Measurements from ENCODE around the gene CBFB.
"Not testable (repeated sequence)": the region's sequence is repeated elsewhere in the genome, so short reads cannot be mapped to it uniquely, and the experiment has no call there.

The CBFB gene

GRCh38 chr16:67040906-67041305, 12.0 kb downstream of the CBFB start:
- no peak for DNase-seq (ENCODE audit: low read depth in 2 of 2, low spot score in 1 of 2)

DNA sequence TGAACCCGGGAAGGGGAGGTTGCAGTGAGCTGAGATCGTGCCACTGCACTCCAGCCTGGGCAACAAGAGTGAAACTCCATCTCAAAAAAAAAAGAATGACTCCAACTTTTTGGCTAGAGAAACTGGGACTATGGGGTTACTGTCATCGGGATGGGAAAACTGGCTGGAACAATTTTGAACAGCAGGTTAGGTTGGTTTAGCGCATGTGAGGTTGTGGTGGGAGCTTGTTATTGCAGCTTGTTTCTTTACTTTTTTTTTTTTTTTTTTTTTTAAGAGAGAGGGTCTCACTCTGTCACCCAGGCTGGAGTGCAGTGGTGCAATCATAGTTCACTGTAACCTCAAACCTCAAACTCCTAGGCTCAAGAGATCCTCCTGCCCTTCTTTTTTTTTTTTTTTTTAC, 12.6 kb downstream of the CBFB start:
- not testable (repeated sequence) for DNase-seq (ENCODE audit: low read depth in 2 of 2, low spot score in 1 of 2)

DNA sequence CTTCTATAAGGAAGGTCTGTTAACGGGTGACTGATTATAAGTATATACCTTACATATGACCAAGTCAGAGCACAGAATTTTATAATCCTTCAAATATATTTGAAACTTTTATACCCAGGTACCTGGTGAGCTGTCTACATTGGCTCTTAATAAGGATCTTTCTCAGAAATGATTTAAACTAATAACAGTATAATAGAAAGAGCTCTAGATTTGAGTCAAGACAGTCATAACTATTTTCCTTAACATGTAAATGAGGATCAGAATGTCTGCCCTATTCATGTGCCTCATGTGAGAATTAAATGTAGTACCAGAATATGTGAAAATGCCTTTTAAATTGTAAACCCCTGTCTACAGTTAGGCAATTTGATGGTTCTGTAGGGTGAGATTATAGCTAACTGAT, 14.5 kb downstream of the CBFB start:
- DNase-seq (ENCODE audit: low read depth in 2 of 2, low spot score in 1 of 2), result no peak

DNA sequence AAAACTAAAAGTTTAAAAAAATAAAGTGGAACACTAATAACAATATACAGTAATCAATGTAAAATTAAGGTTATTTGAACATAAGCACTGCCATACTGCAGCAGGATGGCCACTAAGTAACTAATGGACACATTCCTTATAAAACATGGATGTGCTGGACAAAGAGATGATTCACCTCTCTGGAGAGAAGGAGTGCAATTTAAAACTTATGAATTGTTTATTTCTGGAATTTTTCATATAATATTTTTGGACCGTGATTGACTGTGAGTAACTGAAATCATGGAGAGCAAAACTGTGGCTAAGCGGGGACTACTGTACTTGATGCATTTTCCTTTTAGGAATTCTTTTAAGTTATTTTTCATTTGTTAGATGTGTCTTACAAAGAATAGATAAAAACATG, 21.8 kb downstream of the CBFB start:
- DNase-seq (ENCODE audit: low read depth in 2 of 2, low spot score in 1 of 2), result no peak

- no peak for DNase-seq (ENCODE audit: low read depth in 2 of 2, low spot score in 1 of 2)
These were observed 23.4 kb downstream of the CBFB start for GRCh38 chr16:67052399-67052798.

GRCh38 chr16:67053767-67054334, 24.9 kb downstream of the CBFB start:
- DNase-seq (ENCODE audit: low read depth in 2 of 2, low spot score in 1 of 2), result no peak

GRCh38 chr16:67054901-67055300, 26.0 kb downstream of the CBFB start:
- no peak for DNase-seq (ENCODE audit: low read depth in 2 of 2, low spot score in 1 of 2)

- DNase-seq (ENCODE audit: low read depth in 2 of 2, low spot score in 1 of 2), result no peak
These were observed 27.0 kb downstream of the CBFB start for GRCh38 chr16:67055712-67056487.

GRCh38 chr16:67063008-67063407, 34.1 kb downstream of the CBFB start:
- no peak for DNase-seq (ENCODE audit: low read depth in 2 of 2, low spot score in 1 of 2)

DNA sequence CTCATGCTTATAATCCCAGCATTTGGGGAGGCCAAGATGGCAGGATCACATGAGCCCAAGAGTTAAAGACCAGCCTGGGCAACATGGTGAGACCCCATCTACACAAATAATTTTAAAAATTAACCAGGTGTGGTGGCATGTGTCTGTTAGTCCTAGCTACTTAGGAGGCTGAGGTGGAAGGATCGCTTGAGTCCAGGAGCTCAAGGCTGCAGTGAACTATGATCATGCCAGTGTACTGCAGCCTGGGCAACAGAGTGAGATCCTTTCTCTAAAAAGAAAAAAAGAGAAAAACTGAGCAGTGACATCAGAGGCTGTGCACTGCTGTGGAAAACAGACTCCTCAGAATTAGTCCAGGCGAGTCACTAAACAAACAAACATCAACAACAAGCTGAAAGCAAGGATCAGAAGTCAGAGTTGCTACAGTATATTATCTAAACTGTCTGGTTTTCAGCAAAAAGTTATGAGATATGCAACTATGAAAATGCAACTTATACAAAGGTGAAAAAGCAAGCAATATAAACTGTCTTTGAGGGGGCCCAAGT, 39.3 kb downstream of the CBFB start:
- DNase-seq (ENCODE audit: low read depth in 2 of 2, low spot score in 1 of 2), result no peak

DNA sequence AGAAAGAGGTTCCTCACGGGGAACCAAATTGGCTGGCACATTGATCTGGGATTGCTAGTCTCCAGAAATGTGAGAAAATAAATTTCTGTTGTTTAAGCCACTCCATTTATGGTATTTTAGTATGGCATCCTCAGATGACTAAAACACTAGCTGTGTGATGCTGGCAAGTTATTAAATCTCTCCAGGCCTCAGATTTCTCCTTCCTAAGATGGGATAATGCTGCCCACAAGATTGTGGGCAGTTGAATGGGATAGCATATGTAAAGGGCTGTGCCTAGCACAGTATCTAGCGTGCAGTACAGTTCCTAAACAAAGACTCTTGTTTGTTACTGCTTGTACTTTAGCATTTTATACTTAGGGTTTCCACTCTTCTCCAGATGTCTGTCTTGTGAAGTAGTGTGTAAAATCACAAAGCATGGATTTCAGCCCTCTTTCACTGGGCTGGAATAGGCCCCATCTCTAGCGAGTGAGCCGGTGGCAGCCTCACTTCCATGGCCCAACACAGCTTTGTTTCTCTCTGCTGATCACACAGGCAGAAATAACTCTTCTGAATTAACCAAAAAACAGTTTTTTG, 42.6 kb downstream of the CBFB start:
- DNase-seq (ENCODE audit: low read depth in 2 of 2, low spot score in 1 of 2), result no peak

GRCh38 chr16:67075331-67075730, 46.4 kb downstream of the CBFB start:
- DNase-seq (ENCODE audit: low read depth in 2 of 2, low spot score in 1 of 2), result no peak

DNA sequence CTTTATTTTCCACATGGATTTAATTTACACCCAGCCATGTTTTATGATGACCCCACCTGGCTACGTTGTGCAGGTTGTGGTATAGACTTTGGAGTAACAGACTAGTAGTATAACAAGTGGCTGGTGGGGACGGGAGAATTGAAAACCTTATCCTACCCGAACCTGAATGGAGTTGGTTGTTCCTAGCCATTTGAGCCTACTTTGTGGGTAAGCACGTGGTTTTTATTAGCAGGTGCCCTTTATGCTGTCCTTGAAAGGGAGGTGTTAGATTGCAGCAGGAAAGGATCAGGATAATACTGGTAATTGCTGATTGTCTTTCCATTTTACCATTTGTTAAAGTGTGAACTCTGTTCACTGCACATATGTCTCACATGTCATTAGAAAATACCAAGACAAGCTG, 48.9 kb downstream of the CBFB start:
- no peak for DNase-seq (ENCODE audit: low read depth in 2 of 2, low spot score in 1 of 2)

DNA sequence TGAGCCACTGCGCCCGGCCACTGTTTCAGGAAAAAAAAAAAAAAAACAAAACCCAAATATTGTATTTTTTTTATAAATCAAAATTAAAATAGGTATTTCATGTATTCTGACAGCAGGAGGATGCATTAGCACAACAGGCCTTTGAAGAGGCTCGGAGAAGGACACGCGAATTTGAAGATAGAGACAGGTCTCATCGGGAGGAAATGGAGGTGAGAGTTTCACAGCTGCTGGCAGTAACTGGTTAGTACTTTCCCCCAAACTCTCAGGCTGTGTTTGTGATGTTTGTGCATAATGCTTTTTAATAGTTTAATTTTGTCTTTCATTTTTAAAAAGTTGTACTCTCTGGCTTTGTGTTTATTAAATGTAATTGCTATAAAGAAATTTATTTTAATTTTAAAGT, 53.2 kb downstream of the CBFB start:
- no peak for DNase-seq (ENCODE audit: low read depth in 2 of 2, low spot score in 1 of 2)

- no peak for DNase-seq (ENCODE audit: low read depth in 2 of 2, low spot score in 1 of 2)
These were observed 53.9 kb downstream of the CBFB start for GRCh38 chr16:67082891-67083290.

- DNase-seq (ENCODE audit: low read depth in 2 of 2, low spot score in 1 of 2), result no peak
These were observed 55.5 kb downstream of the CBFB start for GRCh38 chr16:67084345-67085028.

DNA sequence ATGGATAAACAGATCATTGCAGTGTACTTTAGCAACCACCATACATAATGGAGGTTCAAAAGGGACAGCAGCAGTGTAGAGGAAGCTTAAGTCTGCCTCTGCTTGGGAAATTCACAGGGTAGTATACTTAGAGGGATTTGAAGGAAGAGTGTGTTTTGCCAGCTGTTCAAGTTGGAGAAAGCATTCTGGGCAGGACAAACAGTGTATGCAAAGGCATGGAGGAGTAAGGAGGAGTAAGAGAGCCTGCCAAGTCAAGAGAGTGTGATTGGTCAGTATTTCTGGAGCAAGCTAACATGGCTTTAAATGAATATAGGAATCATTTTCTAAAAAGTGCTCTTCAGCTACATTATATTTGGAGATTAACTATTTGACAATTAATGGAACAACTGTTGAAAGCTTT, 57.9 kb downstream of the CBFB start:
- DNase-seq (ENCODE audit: low read depth in 2 of 2, low spot score in 1 of 2), result no peak

- no peak for DNase-seq (ENCODE audit: low read depth in 2 of 2, low spot score in 1 of 2)
These were observed 58.3 kb downstream of the CBFB start for GRCh38 chr16:67087291-67087690.

DNA sequence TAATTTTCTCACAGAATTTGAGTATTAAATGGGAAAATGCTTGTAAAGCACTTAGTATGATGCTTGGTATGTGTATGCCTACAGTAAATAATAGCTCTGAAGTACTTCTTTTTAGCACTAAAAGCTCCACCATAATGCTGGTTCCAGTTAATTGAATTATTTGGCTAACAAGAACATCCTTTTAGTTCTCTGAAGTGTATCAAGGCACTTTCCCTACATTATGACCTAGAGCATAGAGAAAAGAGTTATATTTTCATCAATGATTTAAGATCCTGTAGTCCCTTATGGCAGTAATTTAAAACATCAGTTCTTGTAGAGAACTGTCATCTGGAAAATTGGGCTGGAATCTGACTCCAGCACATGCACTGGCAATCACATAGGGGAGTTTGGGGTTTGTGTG, 58.9 kb downstream of the CBFB start:
- no peak for DNase-seq (ENCODE audit: low read depth in 2 of 2, low spot score in 1 of 2)

- no peak for DNase-seq (ENCODE audit: low read depth in 2 of 2, low spot score in 1 of 2)
These were observed 59.6 kb downstream of the CBFB start for GRCh38 chr16:67088551-67088950.

GRCh38 chr16:67089101-67089500, 60.2 kb downstream of the CBFB start:
- no peak for DNase-seq (ENCODE audit: low read depth in 2 of 2, low spot score in 1 of 2)

Data from stimulated activated CD8-positive, alpha-beta memory T cell treated with anti-CD3 and anti-CD28 coated beads, Interleukin-4, amount 100 ng/mL, for 4 hours (primary cell).